Astrocyte of the spinal cord (primary cell): ENCODE data around the gene FAM9A.
A peak's percentile ranks its signal among the peaks of the same experiment; 100 is the strongest.

ENCODE experiments used
- DNase-seq: peaks from one replicate; pipeline ENCODE4 v3.0.0; 2011; ENCODE audit warnings: low read depth, low spot score
- H3K4me3 ChIP-seq: 2 replicates; pipeline ENCODE4 v1.5.1; 2011; ENCODE audit warnings: low read depth, mild to moderate bottlenecking, low read length, moderate library complexity
- in situ Hi-C: cut with HindIII; loops from 2 replicates; pipeline ENCODE4 v1.10.0; 2017; ENCODE audit warnings: low sequenced_read_pairs
- TF ChIP-seq, protein P1 (sequence below): IDR thresholded peaks from 2 replicates; pipeline ENCODE4 v1.5.1; 2012; ENCODE audit warnings: low read depth, mild to moderate bottlenecking, low read length, inconsistent platforms

Gene FAM9A

DNA sequence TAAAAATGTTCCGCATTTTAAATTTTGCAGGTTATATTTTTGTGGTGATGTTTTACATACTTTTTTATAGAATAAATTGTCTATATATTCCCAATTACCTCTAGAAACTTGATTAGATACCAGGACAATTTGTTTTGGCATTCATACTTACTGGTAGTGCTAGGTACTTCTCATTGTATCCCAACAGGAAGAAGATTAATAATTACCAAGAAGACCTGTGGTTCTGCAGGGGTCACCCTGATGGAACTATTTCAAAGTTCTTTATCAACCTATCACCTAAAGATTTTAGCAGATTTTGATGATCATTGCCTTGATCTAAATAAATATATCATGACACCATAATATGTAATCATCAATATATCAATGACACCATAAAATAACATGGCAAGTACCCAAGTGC is 22.5 kb upstream of the FAM9A start:
- in situ Hi-C loops = no loop called here
- H3K4me3 ChIP-seq = no peak overlapping the region
- no peak for DNase-seq
- TF ChIP-seq, protein P1, sequence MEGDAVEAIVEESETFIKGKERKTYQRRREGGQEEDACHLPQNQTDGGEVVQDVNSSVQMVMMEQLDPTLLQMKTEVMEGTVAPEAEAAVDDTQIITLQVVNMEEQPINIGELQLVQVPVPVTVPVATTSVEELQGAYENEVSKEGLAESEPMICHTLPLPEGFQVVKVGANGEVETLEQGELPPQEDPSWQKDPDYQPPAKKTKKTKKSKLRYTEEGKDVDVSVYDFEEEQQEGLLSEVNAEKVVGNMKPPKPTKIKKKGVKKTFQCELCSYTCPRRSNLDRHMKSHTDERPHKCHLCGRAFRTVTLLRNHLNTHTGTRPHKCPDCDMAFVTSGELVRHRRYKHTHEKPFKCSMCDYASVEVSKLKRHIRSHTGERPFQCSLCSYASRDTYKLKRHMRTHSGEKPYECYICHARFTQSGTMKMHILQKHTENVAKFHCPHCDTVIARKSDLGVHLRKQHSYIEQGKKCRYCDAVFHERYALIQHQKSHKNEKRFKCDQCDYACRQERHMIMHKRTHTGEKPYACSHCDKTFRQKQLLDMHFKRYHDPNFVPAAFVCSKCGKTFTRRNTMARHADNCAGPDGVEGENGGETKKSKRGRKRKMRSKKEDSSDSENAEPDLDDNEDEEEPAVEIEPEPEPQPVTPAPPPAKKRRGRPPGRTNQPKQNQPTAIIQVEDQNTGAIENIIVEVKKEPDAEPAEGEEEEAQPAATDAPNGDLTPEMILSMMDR = no peak

DNA sequence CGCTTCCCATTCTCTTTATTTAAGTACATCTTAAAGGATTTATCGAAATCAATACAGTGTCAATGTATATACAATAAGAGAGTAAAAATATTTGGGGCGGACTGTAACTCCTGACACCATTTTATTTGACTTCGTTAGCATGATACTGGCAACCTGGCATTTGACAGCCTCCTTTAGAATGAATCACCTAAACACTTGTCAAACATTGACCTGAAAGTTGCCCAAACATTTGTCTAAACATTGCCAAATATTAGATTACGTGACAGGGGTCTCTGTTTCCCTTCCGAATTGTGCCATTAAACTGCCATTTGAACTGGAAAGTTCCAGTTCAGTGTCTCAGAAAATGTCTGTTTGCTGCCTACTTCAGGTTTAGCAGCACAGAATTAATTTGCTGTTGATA is 20.8 kb upstream of the FAM9A start:
- TF ChIP-seq, protein P1 = no peak
- no peak overlapping the region for H3K4me3 ChIP-seq
- in situ Hi-C loops = no loop called here
- DNase-seq = no peak

DNA sequence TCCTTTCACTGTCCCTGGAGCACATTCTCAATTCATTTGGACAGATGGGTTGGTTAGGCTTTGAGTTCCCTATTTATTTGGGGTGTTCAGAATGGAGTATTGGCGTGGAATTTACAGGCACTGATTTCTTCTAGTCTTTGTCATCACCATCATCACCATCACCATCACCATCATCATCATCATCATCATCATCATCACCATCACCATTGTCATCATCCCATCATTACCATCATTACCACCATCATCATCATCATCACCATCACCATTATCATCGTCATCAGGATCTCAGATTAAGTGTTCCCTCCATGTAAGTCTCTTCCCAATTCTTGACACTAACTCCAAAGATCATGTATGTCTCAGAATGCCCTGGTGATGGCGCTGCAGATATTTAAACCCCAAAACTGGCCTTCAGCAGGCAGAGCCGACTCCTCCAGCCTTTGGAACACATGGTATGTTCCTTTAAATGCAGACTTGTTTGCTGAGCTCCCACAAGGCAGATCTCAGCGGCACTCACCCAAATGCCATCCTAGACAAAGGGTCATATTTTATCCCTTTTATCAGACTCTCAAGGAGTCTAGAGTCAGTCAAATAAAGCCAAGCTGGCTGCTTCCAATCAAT is 19.8 kb upstream of the FAM9A start:
- in situ Hi-C loops = no loop called here
- no peak for DNase-seq
- TF ChIP-seq, protein P1 = no peak
- no peak overlapping the region for H3K4me3 ChIP-seq

DNA sequence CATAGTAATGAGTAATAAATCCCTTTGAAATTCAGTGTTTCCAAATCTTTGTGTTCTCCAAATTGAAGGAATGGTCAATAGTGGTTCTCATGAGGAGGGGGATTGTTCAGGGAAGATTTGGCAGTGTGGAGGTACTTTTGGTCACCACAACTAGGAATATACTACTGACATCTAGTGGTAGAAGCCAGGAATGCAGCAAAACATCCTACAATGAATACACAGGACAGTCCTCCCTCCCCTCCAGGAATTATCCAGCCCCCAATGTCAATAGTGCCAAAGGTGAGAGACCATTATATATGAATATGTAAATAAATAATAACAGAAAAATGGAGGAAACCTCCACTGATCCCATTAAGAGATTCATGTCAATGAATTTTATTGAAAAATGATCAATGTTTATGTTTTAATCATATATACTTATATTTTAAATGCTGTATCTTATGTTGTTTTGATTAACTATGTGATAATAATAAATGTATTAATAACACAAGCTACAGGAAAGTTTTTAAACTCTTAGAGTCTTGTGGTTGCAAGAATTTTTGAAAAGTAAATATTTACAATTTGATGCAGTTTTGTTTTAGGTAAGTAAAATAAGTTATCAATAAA is 14.4 kb upstream of the FAM9A start:
- TF ChIP-seq, protein P1 = peak; percentile 83
- H3K4me3 ChIP-seq = no peak overlapping the region
- peak; percentile 37 for DNase-seq
- in situ Hi-C loops = no loop called here

DNA sequence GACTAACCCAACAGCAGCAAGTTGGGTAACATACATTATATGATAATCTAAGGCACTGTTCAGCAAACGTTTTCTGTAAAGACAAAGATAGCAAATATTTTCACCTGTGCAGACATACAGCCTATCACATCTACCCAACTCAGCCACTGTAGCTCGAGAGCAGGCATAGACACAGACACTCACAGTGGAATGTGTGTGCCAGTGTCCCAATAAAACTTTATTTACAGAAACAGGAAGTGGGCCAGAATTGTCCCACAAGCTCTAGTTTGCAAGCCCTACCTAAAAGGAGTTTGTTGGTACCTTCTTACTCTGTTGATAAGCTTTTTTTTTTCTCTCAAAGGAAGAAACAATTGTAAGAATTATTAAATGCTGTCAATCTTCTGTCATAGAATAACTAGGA is 11.9 kb upstream of the FAM9A start:
- DNase-seq = no peak
- TF ChIP-seq, protein P1 = no peak
- in situ Hi-C loops = no loop called here
- H3K4me3 ChIP-seq = no peak overlapping the region

DNA sequence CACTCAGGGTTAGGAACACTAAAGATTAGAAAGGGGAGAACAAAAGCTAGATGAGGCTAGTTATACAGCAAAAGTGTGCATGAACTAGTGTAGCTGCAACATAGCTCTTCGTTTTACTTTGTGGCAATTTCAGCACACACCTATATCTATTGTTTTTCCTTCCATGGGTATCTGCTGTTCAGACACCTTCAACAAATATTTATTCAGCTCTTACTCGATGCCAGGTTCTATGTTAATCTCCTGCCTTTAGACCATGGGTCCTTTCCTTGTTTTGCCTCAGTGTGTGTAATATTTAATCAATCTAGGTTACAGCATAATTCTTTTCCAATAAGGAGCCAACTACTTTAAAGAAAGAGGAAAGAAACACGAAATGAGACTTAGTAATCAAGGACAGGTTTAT is 10.4 kb upstream of the FAM9A start:
- DNase-seq = no peak
- no peak overlapping the region for H3K4me3 ChIP-seq
- TF ChIP-seq, protein P1 = no peak
- in situ Hi-C loops = no loop called here
